Measurements from ENCODE around the gene EEA1. TPM values are rescaled to one million over a fixed set of nuclear protein-coding genes. Genes with fewer than 3 reads are reported as not detected.

Gene EEA1
- total RNA-seq, 2 experiments from 2014 or later, result 20.8 to 21.7 TPM

GRCh38 chr12:92871116-92871515 lies 58.0 kb downstream of the EEA1 start:
- ChIA-PET CTCF (no interaction called here), POLR2A (no interaction called here)
- intact Hi-C loops (cut with micrococcal nuclease), result no loop called here
- Mint-ChIP-seq H3K4me3 (no peak overlapping the region), H3K4me1 (ENCODE audit: low read depth) (peaks cover 14% of the 10 kb centered on the region), H3K9me3 (no peaks in the 10 kb centered on the region), H3K36me3 (ENCODE audit: low read depth) (peaks cover 9% of the 10 kb centered on the region), H3K27me3 (no peaks in the 10 kb centered on the region), H3K27ac (no peak overlapping the region)
- no peak for ATAC-seq
- DNase-seq, result no peak
- TF ChIP-seq CTCF (IDR thresholded peaks at IDR 0.05), result no peak

DNA sequence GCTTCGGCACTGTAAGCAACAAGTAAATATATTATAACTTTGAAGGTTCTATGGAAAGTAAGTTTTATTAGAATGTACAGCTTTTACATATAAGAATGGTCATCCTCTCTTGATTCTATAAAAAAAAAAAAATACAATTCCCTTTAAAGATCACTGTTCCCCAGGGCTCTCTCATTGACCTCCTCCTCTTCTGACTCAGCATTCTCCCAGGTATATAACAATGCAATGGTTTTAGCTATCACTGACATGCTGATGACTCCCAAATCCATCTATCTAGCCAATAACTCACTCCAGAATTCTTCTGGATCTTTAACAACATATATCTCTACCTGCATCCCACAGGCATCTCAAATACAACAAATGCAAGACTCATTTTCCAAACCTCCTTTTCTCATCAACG lies 62.7 kb downstream of the EEA1 start:
- no peak for TF ChIP-seq CTCF (IDR thresholded peaks at IDR 0.05)
- H3K36me3 Mint-ChIP-seq (ENCODE audit: low read depth), result peaks cover 20% of the 10 kb centered on the region
- CTCF ChIA-PET, result interaction anchor here (0.9 kb wide), 1 partner anchor 554 kb away, joined by 4 read pairs; no protein-coding TSS in a partner anchor
- DNase-seq, result no peak
- no peaks in the 10 kb centered on the region for H3K9me3 Mint-ChIP-seq
- no peak overlapping the region for H3K27ac Mint-ChIP-seq
- no peak for ATAC-seq
- H3K4me3 Mint-ChIP-seq, result no peak overlapping the region
- POLR2A ChIA-PET, result interaction anchor here (0.7 kb wide), 1 partner anchor 18 kb away, joined by 3 read pairs; no protein-coding TSS in a partner anchor
- H3K4me1 Mint-ChIP-seq (ENCODE audit: low read depth), result peaks cover 8% of the 10 kb centered on the region
- intact Hi-C loops (cut with micrococcal nuclease), result no loop called here
- no peaks in the 10 kb centered on the region for H3K27me3 Mint-ChIP-seq

DNA sequence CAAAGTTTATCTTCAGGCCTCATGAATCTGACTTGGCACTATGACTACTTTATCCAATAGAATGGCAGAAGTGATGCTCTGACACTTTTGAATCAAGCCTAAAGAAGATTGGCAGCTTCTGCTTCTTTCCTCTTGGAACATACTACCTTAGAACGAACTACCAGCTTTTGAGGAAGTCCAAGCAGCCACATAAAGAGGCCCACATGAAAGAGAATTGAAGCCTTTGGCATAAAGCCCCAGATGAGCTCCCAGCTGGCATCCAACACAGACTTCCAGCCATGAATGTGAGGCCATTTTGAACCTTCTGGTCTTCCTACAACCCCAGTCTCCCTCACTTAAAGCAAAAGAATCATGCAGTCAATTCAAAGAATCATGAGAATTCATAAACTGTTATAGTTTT lies 65.8 kb downstream of the EEA1 start:
- DNase-seq (no peak), ATAC-seq (no peak)
- no peak overlapping the region for H3K27ac Mint-ChIP-seq
- H3K4me3 Mint-ChIP-seq, result no peak overlapping the region
- TF ChIP-seq CTCF (IDR thresholded peaks at IDR 0.05), result no peak
- peaks cover 37% of the 10 kb centered on the region for H3K36me3 Mint-ChIP-seq (ENCODE audit: low read depth)
- H3K27me3 Mint-ChIP-seq, result no peaks in the 10 kb centered on the region
- POLR2A ChIA-PET, result no interaction called here
- CTCF ChIA-PET, result no interaction called here
- peaks cover 5% of the 10 kb centered on the region for H3K4me1 Mint-ChIP-seq (ENCODE audit: low read depth)
- H3K9me3 Mint-ChIP-seq, result no peaks in the 10 kb centered on the region
- intact Hi-C loops (cut with micrococcal nuclease), result no loop called here

DNA sequence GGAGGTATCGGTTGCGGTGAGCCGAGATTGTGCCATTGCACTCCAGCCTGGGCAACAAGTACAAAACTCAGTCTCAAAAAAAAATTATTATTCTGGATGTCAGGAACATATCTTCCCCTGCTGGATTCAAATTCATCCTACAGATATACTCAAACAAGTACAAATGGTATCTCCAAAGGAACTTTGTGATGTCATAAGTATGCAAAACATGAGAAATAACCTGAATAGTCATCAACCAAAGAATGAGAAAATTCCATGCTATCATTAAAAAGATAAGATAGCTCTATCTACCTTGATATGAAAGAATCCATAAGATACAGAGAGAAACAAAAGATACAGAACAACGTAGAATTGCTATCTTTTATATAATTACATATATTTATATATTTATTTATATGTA lies 67.7 kb downstream of the EEA1 start:
- Mint-ChIP-seq H3K27ac (no peak overlapping the region), H3K36me3 (ENCODE audit: low read depth) (peaks cover 46% of the 10 kb centered on the region), H3K9me3 (no peaks in the 10 kb centered on the region), H3K4me3 (no peak overlapping the region), H3K4me1 (ENCODE audit: low read depth) (peaks cover 5% of the 10 kb centered on the region), H3K27me3 (no peaks in the 10 kb centered on the region)
- intact Hi-C loops (cut with micrococcal nuclease), result no loop called here
- ChIA-PET POLR2A (no interaction called here), CTCF (no interaction called here)
- no peak for TF ChIP-seq CTCF (IDR thresholded peaks at IDR 0.05)
- ATAC-seq (no peak), DNase-seq (no peak)

DNA sequence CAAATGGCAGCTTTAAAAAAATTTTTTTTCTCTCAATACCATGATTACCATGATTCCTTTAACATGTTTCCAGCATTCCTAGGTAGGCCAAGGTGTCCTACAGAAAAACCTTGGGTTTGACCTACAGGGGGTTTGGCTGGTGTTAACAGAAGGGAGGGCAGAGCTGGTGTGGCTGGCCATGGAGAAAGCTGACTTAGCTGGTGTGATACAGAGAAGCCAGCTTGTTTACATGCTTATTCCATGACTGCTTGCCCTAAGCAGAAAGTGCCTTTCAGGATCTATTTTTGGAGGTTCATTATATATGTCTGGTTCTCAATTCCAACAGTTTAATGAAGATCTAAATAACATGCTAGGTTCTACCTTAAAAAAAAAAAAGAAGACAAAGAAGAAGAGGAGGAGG lies 68.6 kb downstream of the EEA1 start:
- Mint-ChIP-seq H3K27ac (no peak overlapping the region), H3K4me3 (no peak overlapping the region), H3K9me3 (no peaks in the 10 kb centered on the region), H3K27me3 (no peaks in the 10 kb centered on the region), H3K36me3 (ENCODE audit: low read depth) (peaks cover 46% of the 10 kb centered on the region), H3K4me1 (ENCODE audit: low read depth) (peaks cover 5% of the 10 kb centered on the region)
- intact Hi-C loops (cut with micrococcal nuclease), result no loop called here
- ATAC-seq (no peak), DNase-seq (no peak)
- TF ChIP-seq CTCF (IDR thresholded peaks at IDR 0.05), result no peak
- CTCF ChIA-PET, result interaction anchor here (1.2 kb wide), 2 partner anchors 9 to 77 kb away, joined by 3 read pairs; no protein-coding TSS in a partner anchor
- POLR2A ChIA-PET, result interaction anchor here (1.3 kb wide), 1 partner anchor 69 kb away, joined by 3 read pairs; no protein-coding TSS in a partner anchor
